ENCODE measurements around the gene ATF7IP.
A peak's percentile ranks its signal among the peaks of the same experiment; 100 is the strongest.
"Not testable (repeated sequence)": the region's sequence is repeated elsewhere in the genome, so short reads cannot be mapped to it uniquely, and the experiment has no call there.

ATF7IP gene

GRCh38 chr12:14403711-14404196 is 38.3 kb downstream of the ATF7IP start:
- FAIRE-seq, result peak; percentile 77
- DNase-seq (ENCODE audit: extremely low spot score, insufficient read length, low read depth), result no peak

DNA sequence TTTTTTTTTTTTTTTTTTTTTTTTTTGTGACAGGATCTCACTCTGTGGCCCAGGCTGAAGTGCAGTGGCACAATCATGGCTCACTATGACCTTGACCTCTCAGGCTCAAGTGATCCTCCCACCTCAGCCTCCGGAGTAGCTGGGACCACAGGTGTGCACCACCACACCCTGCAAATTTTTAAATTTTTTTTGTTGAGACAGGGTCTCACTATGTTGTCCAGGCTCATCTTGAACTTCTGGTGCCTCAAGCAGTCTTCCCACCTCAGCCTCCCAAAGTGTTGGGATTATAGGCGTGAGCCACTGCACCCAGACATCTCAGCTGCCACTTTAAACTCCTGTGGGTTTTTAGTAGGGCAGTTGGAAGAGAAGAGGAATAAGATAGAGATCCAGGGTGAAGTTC is 39.9 kb downstream of the ATF7IP start:
- FAIRE-seq; DNase-seq (ENCODE audit: extremely low spot score, insufficient read length, low read depth): not testable (repeated sequence)

GRCh38 chr12:14408208-14408607 is 42.7 kb downstream of the ATF7IP start:
- FAIRE-seq (no peak), DNase-seq (ENCODE audit: extremely low spot score, insufficient read length, low read depth) (no peak)

GRCh38 chr12:14410177-14410576 is 44.7 kb downstream of the ATF7IP start:
- DNase-seq (ENCODE audit: extremely low spot score, insufficient read length, low read depth), result no peak
- no peak for FAIRE-seq

DNA sequence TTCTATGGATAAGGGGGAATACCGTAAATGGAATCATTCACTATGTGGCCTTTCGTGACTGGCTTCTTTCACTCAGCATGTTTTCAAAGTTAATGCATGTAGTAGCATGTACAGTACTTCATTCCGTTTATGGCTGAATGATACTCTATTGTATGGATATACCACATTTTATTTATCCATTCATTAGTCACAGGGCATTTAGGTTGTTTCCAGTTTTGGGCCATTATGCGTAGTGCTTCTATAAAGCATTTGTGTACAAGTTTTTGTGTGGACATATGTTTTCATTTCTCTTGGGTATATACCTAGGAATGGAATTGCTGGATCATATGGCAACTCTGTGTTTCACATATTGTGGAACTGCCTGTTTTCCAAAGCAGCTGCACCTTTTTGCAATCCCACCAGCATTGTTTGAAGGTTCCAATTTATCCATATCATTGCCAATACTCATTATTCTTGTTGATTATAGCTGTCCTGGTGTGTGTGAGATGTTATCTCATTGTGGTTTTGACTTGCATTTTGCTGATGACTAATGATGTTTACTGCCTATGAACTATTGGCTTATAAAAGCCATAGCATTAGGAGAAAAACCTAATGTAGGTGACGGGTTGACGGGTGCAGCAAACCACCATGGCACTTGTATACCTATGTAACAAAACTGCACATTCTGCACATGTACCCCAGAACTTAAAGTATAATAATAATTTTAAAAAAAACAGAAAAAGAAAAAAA is 45.5 kb downstream of the ATF7IP start:
- FAIRE-seq, result no peak
- no peak for DNase-seq (ENCODE audit: extremely low spot score, insufficient read length, low read depth)

DNA sequence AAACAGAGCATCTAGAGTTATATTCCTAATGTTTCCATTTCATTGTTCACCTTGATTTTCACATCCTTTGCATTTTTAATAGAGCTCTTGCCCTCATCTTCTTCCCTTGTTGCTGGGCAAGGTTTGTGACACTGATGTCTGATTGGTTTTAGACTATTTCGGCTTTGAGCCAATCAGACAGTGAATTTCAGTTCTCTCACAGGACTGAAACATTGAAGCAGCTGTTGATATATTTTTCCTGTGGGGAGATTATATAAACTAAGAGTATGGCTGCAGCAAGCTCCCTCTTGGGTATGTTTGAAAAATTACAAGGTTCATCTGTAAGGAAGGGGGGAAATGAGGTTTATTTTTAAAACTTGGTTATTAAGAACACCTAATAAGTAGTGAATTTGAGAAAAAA is 51.2 kb downstream of the ATF7IP start:
- FAIRE-seq, result no peak
- no peak for DNase-seq (ENCODE audit: extremely low spot score, insufficient read length, low read depth)

DNA sequence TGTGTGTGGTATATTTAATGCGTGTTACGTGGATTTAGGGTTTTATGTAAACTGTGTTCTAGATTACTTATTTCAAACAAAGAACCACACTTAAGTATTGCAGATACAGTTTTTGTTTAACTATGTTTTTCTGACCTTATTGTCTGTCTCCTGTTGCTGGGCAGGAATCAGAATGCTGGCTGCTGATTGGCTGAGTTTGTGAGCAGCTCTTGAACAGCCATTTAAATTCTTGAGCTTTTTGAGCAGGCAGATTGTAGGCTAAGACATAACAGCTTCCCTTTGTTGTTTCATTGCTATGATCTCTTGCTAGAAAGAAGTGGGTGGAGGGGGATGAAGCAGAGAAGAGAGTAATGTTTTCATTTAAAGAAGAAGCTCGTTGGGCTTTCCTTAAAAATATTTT is 52.2 kb downstream of the ATF7IP start:
- DNase-seq (ENCODE audit: extremely low spot score, insufficient read length, low read depth) (no peak), FAIRE-seq (no peak)

- DNase-seq (ENCODE audit: extremely low spot score, insufficient read length, low read depth) (no peak), FAIRE-seq (no peak)
Observed at GRCh38 chr12:14418451-14418890, 53.0 kb downstream of the ATF7IP start.

GRCh38 chr12:14422516-14423230 is 57.2 kb downstream of the ATF7IP start:
- DNase-seq (ENCODE audit: extremely low spot score, insufficient read length, low read depth) (no peak), FAIRE-seq (no peak)

DNA sequence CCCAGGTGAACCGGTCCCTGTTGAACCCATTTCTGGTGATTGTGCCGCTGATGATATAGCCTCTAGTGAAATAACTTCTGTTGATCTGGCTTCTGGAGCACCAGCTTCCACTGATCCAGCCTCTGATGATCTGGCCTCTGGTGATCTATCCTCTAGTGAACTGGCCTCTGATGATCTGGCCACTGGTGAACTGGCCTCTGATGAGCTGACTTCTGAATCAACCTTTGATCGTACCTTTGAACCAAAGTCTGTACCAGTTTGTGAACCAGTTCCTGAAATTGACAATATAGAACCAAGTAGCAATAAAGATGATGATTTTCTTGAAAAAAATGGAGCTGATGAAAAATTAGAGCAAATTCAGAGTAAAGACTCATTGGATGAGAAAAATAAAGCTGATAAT is 59.1 kb downstream of the ATF7IP start:
- FAIRE-seq, result no peak
- DNase-seq (ENCODE audit: extremely low spot score, insufficient read length, low read depth), result no peak

DNA sequence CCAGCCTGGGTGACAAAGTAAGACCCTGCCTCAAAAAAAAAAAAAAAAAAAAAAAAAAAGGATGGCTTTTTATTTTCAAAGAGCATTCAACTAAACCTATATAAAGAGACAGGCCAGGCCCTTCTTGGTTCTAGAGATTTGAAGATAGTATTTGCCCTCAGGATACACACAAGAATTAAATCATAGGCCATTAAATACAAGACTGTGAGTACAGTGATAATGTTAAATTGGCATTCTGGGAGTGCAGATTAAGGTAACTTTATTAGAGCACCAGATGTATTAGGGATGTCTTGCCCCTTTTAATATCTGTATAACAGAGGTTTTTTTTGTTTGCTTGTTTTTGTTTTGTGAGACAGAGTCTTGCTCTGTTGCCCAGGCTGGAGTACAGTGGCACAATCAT is 61.3 kb downstream of the ATF7IP start:
- DNase-seq (ENCODE audit: extremely low spot score, insufficient read length, low read depth) (no peak), FAIRE-seq (no peak)

GRCh38 chr12:14427929-14428328 is 62.4 kb downstream of the ATF7IP start:
- no peak for DNase-seq (ENCODE audit: extremely low spot score, insufficient read length, low read depth)
- no peak for FAIRE-seq

GRCh38 chr12:14430394-14430986 is 65.0 kb downstream of the ATF7IP start:
- DNase-seq (ENCODE audit: extremely low spot score, insufficient read length, low read depth), result no peak
- no peak for FAIRE-seq

GRCh38 chr12:14431975-14432374 is 66.5 kb downstream of the ATF7IP start:
- FAIRE-seq, result no peak
- DNase-seq (ENCODE audit: extremely low spot score, insufficient read length, low read depth), result no peak

GRCh38 chr12:14435627-14436026 is 70.1 kb downstream of the ATF7IP start:
- FAIRE-seq, result no peak

GRCh38 chr12:14442221-14442881 is 76.9 kb downstream of the ATF7IP start:
- FAIRE-seq, result no peak
- DNase-seq (ENCODE audit: extremely low spot score, insufficient read length, low read depth), result no peak

More at GRCh38 chr12:14435627-14436026, 70.1 kb downstream of the ATF7IP start:
- DNase-seq (ENCODE audit: extremely low spot score, insufficient read length, low read depth), result no peak

GRCh38 chr12:14443531-14443930 is 78.0 kb downstream of the ATF7IP start:
- FAIRE-seq (no peak), DNase-seq (ENCODE audit: extremely low spot score, insufficient read length, low read depth) (no peak)

DNA sequence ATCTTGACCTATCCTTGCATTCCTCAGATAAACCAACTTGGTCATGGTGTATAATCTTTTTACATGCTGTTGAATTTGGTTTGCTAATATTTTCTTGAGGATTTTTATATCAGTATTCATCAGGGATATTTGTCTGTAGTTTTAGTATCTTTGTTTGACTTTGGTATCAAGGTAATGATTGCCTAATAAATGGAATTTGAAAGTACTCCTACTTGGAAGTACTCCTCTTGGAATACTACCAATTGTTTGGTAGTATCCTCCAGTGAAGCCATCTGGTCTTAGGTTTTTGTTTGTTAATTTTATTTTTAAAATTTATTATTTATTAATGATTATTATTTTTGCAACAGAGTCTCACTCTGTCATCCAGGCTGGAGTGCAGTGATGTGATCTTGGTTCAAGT is 85.0 kb downstream of the ATF7IP start:
- DNase-seq (ENCODE audit: extremely low spot score, insufficient read length, low read depth), result no peak
- FAIRE-seq, result no peak

DNA sequence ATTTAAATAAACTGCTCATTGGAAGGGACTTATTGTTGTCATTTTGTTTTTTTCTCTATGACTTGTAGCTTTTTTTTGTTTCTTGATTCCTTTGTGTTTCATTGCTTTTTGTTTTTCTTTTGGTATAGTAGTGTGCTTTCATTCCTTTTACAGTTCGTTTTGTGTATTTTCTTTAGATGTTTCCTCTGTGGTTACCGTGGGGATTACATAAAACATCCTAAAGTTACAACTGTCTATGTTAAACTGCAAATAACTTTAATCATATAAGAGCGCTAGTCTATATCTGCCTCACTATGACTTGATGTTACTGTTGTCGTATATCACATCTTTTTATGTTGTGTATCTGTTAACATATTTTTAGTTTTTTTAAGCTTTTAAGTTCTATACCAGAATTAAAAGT is 86.9 kb downstream of the ATF7IP start:
- FAIRE-seq, result peak; percentile 29
- DNase-seq (ENCODE audit: extremely low spot score, insufficient read length, low read depth), result no peak

GRCh38 chr12:14452865-14453264 is 87.4 kb downstream of the ATF7IP start:
- FAIRE-seq (peak; percentile 57), DNase-seq (ENCODE audit: extremely low spot score, insufficient read length, low read depth) (no peak)

Data from GM18507 (cell line).